Measurements from ENCODE around the gene PALB2. TPM values are rescaled to one million over a fixed set of nuclear protein-coding genes. Genes with fewer than 3 reads are reported as not detected.
"Not testable (repeated sequence)": the region's sequence is repeated elsewhere in the genome, so short reads cannot be mapped to it uniquely, and the experiment has no call there.

The PALB2 gene
- total RNA-seq, 3 donors from 2014 or later (not counting 1 experiment from before 2014, with no cell fraction given) = 10.7 to 12.8 (median 10.9) TPM

DNA sequence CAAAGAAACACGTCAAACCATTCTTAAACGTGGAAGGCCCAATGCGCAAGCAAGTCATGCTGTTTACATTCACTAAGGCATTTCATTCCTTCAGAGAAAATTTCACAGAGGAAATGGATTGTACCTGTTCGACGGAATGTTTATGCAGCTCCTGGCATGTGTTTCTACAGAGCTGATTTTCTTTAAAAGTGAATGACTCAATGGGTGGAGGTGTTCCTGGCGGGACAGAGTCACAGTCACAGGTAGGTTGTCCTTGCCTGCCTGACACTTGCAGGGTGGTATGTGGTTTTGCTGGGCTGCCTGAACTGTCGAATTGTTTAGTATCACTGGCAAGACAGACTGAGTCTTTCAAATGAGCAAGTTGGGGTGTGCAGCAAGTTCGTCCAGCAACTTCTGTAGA is 11.6 kb downstream of the PALB2 start:
- Histone ChIP-seq H3K4me1 (ENCODE audit: control insufficient read depth, insufficient read depth, low read length) (no peaks in the 10 kb centered on the region), H3K36me3 (ENCODE audit: control insufficient read depth, insufficient read depth, low read length) (peaks cover 38% of the 10 kb centered on the region), H3K9me3 (ENCODE audit: control insufficient read depth, insufficient read depth, low read length) (no peaks in the 10 kb centered on the region), H3K27ac (ENCODE audit: low read length) (no peak overlapping the region), H3K4me3 (ENCODE audit: low read length) (no peak overlapping the region), H3K27me3 (ENCODE audit: control insufficient read depth, insufficient read depth, low read length) (no peaks in the 10 kb centered on the region)
- TF ChIP-seq, protein P1, sequence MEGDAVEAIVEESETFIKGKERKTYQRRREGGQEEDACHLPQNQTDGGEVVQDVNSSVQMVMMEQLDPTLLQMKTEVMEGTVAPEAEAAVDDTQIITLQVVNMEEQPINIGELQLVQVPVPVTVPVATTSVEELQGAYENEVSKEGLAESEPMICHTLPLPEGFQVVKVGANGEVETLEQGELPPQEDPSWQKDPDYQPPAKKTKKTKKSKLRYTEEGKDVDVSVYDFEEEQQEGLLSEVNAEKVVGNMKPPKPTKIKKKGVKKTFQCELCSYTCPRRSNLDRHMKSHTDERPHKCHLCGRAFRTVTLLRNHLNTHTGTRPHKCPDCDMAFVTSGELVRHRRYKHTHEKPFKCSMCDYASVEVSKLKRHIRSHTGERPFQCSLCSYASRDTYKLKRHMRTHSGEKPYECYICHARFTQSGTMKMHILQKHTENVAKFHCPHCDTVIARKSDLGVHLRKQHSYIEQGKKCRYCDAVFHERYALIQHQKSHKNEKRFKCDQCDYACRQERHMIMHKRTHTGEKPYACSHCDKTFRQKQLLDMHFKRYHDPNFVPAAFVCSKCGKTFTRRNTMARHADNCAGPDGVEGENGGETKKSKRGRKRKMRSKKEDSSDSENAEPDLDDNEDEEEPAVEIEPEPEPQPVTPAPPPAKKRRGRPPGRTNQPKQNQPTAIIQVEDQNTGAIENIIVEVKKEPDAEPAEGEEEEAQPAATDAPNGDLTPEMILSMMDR (IDR thresholded peaks at IDR 0.05) = no peak
- 94% methylated on average over 8 of the region's 8 CpGs for WGBS (ENCODE audit: insufficient coverage)
- no peak overlapping the region for H3K4me3 Mint-ChIP-seq
- no peaks in the 10 kb centered on the region for H3K9me3 Mint-ChIP-seq
- no peak overlapping the region for H3K27ac Mint-ChIP-seq
- intact Hi-C loops (cut with micrococcal nuclease) = no loop called here
- H3K4me1 Mint-ChIP-seq = peaks cover 0 to 9% of the 10 kb centered on the region in 2 donors
- ATAC-seq = no peak
- DNase-seq = no peak
- H3K36me3 Mint-ChIP-seq = peaks cover 8% of the 10 kb centered on the region
- no peaks in the 10 kb centered on the region for H3K27me3 Mint-ChIP-seq (ENCODE audit: low read depth in 2 of 2)

DNA sequence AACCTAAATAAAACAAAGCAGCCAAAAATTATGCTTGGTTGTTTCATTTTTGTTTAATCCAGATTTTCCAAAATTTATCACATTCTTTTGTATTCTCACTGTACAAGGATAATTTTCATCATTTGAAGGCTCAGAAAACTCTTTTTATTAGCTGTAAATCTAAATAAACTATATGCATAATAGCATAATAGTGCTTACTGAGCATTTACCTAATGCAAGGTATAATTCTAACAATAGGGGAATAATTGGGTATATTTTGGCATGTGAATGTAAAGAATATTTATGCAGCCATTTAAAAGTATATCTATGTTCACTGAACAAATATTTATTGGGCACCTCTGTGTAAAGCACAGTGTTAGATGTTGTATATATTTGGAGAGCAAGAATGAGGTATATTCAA is 17.0 kb downstream of the PALB2 start:
- Mint-ChIP-seq H3K4me1 (no peaks in the 10 kb centered on the region), H3K4me3 (no peak overlapping the region), H3K36me3 (peaks cover 20% of the 10 kb centered on the region), H3K27ac (no peak overlapping the region), H3K27me3 (ENCODE audit: low read depth in 2 of 2) (no peaks in the 10 kb centered on the region), H3K9me3 (no peaks in the 10 kb centered on the region)
- no peaks in the 10 kb centered on the region for H3K4me1 ChIP-seq (ENCODE audit: control insufficient read depth, insufficient read depth, low read length)
- H3K27me3 ChIP-seq (ENCODE audit: control insufficient read depth, insufficient read depth, low read length) = no peaks in the 10 kb centered on the region
- no peak for DNase-seq
- no peaks in the 10 kb centered on the region for H3K9me3 ChIP-seq (ENCODE audit: control insufficient read depth, insufficient read depth, low read length)
- intact Hi-C loops (cut with micrococcal nuclease) = no loop called here
- TF ChIP-seq, protein P1 (IDR thresholded peaks at IDR 0.05) = no peak
- no peak overlapping the region for H3K4me3 ChIP-seq (ENCODE audit: low read length)
- H3K27ac ChIP-seq (ENCODE audit: low read length) = no peak overlapping the region
- H3K36me3 ChIP-seq (ENCODE audit: control insufficient read depth, insufficient read depth, low read length) = peaks cover 57% of the 10 kb centered on the region
- no peak for ATAC-seq

DNA sequence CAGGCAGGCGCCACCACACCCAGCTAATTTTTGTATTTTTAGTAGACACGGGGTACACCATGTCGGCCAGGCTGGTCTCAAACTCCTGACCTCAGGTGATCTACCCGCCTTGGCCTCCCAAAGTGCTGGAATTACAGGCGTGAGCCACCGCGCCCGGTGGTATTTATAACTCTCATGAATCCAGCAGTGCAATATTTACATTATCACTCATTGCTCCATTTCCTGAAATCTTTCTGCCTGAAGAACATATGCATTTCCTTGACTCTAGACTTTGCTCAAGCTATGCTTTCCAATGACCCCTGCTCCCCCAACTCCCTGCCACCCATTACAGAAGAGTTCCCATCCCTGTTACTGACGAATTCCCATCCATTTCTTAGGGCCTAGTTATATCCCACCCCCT is 25.3 kb downstream of the PALB2 start:
- ATAC-seq = no peak
- Mint-ChIP-seq H3K36me3 (peaks cover 5% of the 10 kb centered on the region), H3K27me3 (ENCODE audit: low read depth in 2 of 2) (no peaks in the 10 kb centered on the region), H3K4me3 (no peak overlapping the region), H3K9me3 (no peaks in the 10 kb centered on the region), H3K4me1 (no peaks in the 10 kb centered on the region), H3K27ac (no peak overlapping the region)
- DNase-seq = no peak
- Histone ChIP-seq H3K9me3 (ENCODE audit: control insufficient read depth, insufficient read depth, low read length) (no peaks in the 10 kb centered on the region), H3K4me1 (ENCODE audit: control insufficient read depth, insufficient read depth, low read length) (no peaks in the 10 kb centered on the region), H3K27ac (ENCODE audit: low read length) (no peak overlapping the region), H3K36me3 (ENCODE audit: control insufficient read depth, insufficient read depth, low read length) (peaks cover 25% of the 10 kb centered on the region), H3K4me3 (ENCODE audit: low read length) (no peak overlapping the region), H3K27me3 (ENCODE audit: control insufficient read depth, insufficient read depth, low read length) (no peaks in the 10 kb centered on the region)
- intact Hi-C loops (cut with micrococcal nuclease) = no loop called here
- 97% methylated on average over 9 of the region's 9 CpGs for WGBS (ENCODE audit: insufficient coverage)
- TF ChIP-seq, protein P1 (IDR thresholded peaks at IDR 0.05) = no peak

DNA sequence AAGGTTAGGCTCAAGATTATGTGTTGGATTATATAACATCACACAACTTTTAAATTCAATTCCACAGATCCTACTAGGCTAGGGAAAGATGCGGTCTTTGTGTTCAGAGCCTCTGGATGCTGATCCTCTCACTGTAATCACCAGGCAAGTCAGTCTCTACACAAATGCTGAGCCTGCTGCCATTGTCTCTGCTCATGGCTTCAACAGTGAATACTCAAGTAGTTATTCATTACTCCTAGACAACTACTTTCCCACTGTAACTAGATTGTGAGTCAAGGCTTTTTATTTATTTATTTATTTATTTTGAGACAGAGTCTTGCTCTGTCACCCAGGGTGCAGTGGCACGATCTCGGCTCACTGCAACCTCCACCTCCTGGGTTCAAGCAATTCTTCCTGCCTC is 29.2 kb downstream of the PALB2 start:
- H3K27me3 ChIP-seq (ENCODE audit: control insufficient read depth, insufficient read depth, low read length) = no peaks in the 10 kb centered on the region
- H3K27me3 Mint-ChIP-seq (ENCODE audit: low read depth in 2 of 2) = no peaks in the 10 kb centered on the region
- no peak overlapping the region for H3K27ac ChIP-seq (ENCODE audit: low read length)
- peaks cover 5% of the 10 kb centered on the region for H3K36me3 ChIP-seq (ENCODE audit: control insufficient read depth, insufficient read depth, low read length)
- no peaks in the 10 kb centered on the region for H3K4me1 Mint-ChIP-seq
- H3K9me3 ChIP-seq (ENCODE audit: control insufficient read depth, insufficient read depth, low read length) = no peaks in the 10 kb centered on the region
- DNase-seq = no peak
- TF ChIP-seq, protein P1 (IDR thresholded peaks at IDR 0.05) = no peak
- 100% methylated on average over 3 of the region's 3 CpGs for WGBS (ENCODE audit: insufficient coverage)
- no peak overlapping the region for H3K4me3 ChIP-seq (ENCODE audit: low read length)
- H3K4me3 Mint-ChIP-seq = no peak overlapping the region
- H3K27ac Mint-ChIP-seq = no peak overlapping the region
- ATAC-seq = no peak
- H3K9me3 Mint-ChIP-seq = no peaks in the 10 kb centered on the region
- H3K4me1 ChIP-seq (ENCODE audit: control insufficient read depth, insufficient read depth, low read length) = no peaks in the 10 kb centered on the region
- intact Hi-C loops (cut with micrococcal nuclease) = no loop called here
- H3K36me3 Mint-ChIP-seq = no peaks in the 10 kb centered on the region

DNA sequence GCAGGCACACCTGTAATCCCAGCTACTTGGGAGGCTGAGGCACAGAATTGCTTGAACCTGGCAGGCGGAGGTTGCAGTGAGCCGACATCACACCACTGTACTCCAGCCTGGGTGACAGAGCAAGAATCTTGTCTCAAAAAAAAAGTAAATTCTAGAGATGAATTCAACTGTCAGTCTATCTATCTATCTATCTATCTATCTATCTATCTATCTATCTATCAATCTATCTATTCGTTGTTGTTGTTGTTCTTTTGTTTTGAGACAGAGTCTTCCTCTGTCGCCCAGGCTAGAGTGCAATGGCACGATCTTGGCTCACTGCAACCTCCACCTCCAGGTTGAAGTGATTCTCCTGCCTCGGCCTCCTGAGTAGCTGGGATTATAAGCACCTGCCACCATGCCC is 30.2 kb downstream of the PALB2 start:
- intact Hi-C loops (cut with micrococcal nuclease); H3K27ac ChIP-seq (ENCODE audit: low read length); ATAC-seq; H3K27ac Mint-ChIP-seq; H3K4me3 Mint-ChIP-seq; H3K4me1 Mint-ChIP-seq; H3K9me3 ChIP-seq (ENCODE audit: control insufficient read depth, insufficient read depth, low read length); H3K9me3 Mint-ChIP-seq; H3K27me3 Mint-ChIP-seq (ENCODE audit: low read depth in 2 of 2); H3K36me3 ChIP-seq (ENCODE audit: control insufficient read depth, insufficient read depth, low read length); DNase-seq; H3K4me3 ChIP-seq (ENCODE audit: low read length); H3K27me3 ChIP-seq (ENCODE audit: control insufficient read depth, insufficient read depth, low read length); H3K4me1 ChIP-seq (ENCODE audit: control insufficient read depth, insufficient read depth, low read length); H3K36me3 Mint-ChIP-seq: not testable (repeated sequence)
- 100% methylated on average over 6 of the region's 6 CpGs for WGBS (ENCODE audit: insufficient coverage)

Data from natural killer cell (primary cell).